Left lung (tissue), 10 donors: ENCODE data around the gene TSFM. TPM values are rescaled to one million over a fixed set of nuclear protein-coding genes. Genes with fewer than 3 reads are reported as not detected.
A peak's percentile ranks its signal among the peaks of the same experiment; 100 is the strongest.

ENCODE experiments used
- ATAC-seq: fragments of 200-7000 bp; cut with Tn5 transposase; one replicate; pipeline ENCODE4 v1.9.1; 2020; ENCODE audit warnings: moderate library complexity
- DNase-seq, 4 donors: peaks; one replicate each; pipeline ENCODE4 v3.0.0-alpha.2; 2013 to 2020
- H3K27ac ChIP-seq, 2 donors: fragments of 200-600 bp; sonication (generic) in 1 of 2; one replicate each; pipeline versions ENCODE4 v1.5.0 to v1.8.0; 2020 to 2021
- H3K27me3 ChIP-seq, 2 donors: fragments of 200-600 bp; sonication (generic) in 1 of 2; one replicate each; pipeline versions ENCODE4 v1.5.0 to v1.8.0; 2020 to 2021
- H3K36me3 ChIP-seq, 2 donors: fragments of 200-600 bp; sonication (generic) in 1 of 2; one replicate each; pipeline versions ENCODE4 v1.5.0 to v1.8.0; 2020 to 2021
- H3K4me1 ChIP-seq, 2 donors: fragments of 200-600 bp; one replicate each; pipeline ENCODE4 v1.8.0; 2021
- H3K4me3 ChIP-seq, 2 donors: fragments of 200-600 bp; sonication (generic) in 1 of 2; one replicate each; pipeline versions ENCODE4 v1.5.0 to v1.8.0; 2020 to 2021; ENCODE audit warnings: mild to moderate bottlenecking in 1 of 2
- H3K9me3 ChIP-seq, 2 donors: fragments of 200-600 bp; sonication (generic) in 1 of 2; one replicate each; pipeline versions ENCODE4 v1.5.0 to v1.8.0; 2020 to 2021
- CTCF ChIP-seq, 2 donors: fragments of 200-600 bp; sonication (generic) in 1 of 2; IDR thresholded peaks; one replicate each; pipeline versions ENCODE4 v1.5.0 to v1.8.0; 2021; ENCODE audit warnings: antibody characterized with exemption in 2 of 2
- intact Hi-C, 2 donors: fragments of 100-400 bp; cut with DNase I; formaldehyde crosslinking; loops; one replicate each; pipeline versions ENCODE4 v1.11.2 to v1.14.2; 2022
- polyA plus RNA-seq, 6 donors: library from polyadenylated mRNA; unstranded; fragments of 120-200 nt; gene quantifications; one replicate each; pipeline ENCODE4 v1.2.1, GENCODE V29; 2013; ENCODE audit not compliant: insufficient read length in 6 of 6
- total RNA-seq, 2 donors: library from RNA; stranded (reverse); fragmentation: NEBNext Ultra II Directional; extraction: Animal tissue kit (Norgen Biotek cat#: 25700); gene quantifications; one replicate each; pipeline ENCODE4 v1.2.1, GENCODE V29; 2021
- donor health status: DM: no; HTN: yes; CAD: no.
- donor health status: DM: no; HTN: no; CAD: no.

TSFM gene
- total and polyA plus RNA-seq, 8 donors: 25.6 to 35.3 (median 30.7) TPM

- Histone ChIP-seq H3K27me3 (peaks cover 24 to 51% of the 10 kb centered on the region in 2 donors), H3K36me3 (peaks cover 0 to 20% of the 10 kb centered on the region in 2 donors), H3K27ac (no peak overlapping the region), H3K4me1 (peaks cover 23 to 32% of the 10 kb centered on the region in 2 donors), H3K9me3 (no peaks in the 10 kb centered on the region), H3K4me3 (no peak overlapping the region)
- ATAC-seq (no peak), DNase-seq (no peak)
- no peak for TF ChIP-seq CTCF (IDR thresholded peaks at IDR 0.05)
- intact Hi-C loops: no loop called here
Observed at GRCh38 chr12:57762463-57762862, 20.1 kb upstream of the TSFM start.

GRCh38 chr12:57763881-57764661 lies 18.5 kb upstream of the TSFM start:
- H3K9me3 ChIP-seq: no peaks in the 10 kb centered on the region
- H3K4me3 ChIP-seq: peak overlapping the region in 1 of 2 donors; percentile 45
- H3K27me3 ChIP-seq: peaks cover 24 to 55% of the 10 kb centered on the region in 2 donors
- intact Hi-C loops: no loop called here
- H3K36me3 ChIP-seq: peaks cover 0 to 14% of the 10 kb centered on the region in 2 donors
- DNase-seq: no peak
- H3K27ac ChIP-seq: no peak overlapping the region
- H3K4me1 ChIP-seq: peaks cover 23 to 32% of the 10 kb centered on the region in 2 donors
- TF ChIP-seq CTCF (IDR thresholded peaks at IDR 0.05): no peak
- no peak for ATAC-seq

- intact Hi-C loops: no loop called here
- TF ChIP-seq CTCF (IDR thresholded peaks at IDR 0.05): no peak
- Histone ChIP-seq H3K4me3 (peak overlapping the region; percentile 38 to 45), H3K27me3 (peaks cover 24 to 55% of the 10 kb centered on the region in 2 donors), H3K36me3 (peaks cover 0 to 17% of the 10 kb centered on the region in 2 donors), H3K27ac (no peak overlapping the region), H3K9me3 (no peaks in the 10 kb centered on the region), H3K4me1 (peaks cover 23 to 32% of the 10 kb centered on the region in 2 donors)
- no peak for DNase-seq
- peak; percentile 24 for ATAC-seq
Observed at GRCh38 chr12:57764662-57765002, 18.0 kb upstream of the TSFM start.

- intact Hi-C loops: no loop called here
- TF ChIP-seq CTCF (IDR thresholded peaks at IDR 0.05): peak in 1 of 2 donors; percentile 15
- no peak overlapping the region for H3K27ac ChIP-seq
- peak overlapping the region; percentile 38 to 45 for H3K4me3 ChIP-seq
- H3K27me3 ChIP-seq: peaks cover 24 to 55% of the 10 kb centered on the region in 2 donors
- H3K9me3 ChIP-seq: no peaks in the 10 kb centered on the region
- ATAC-seq: peak; percentile 60
- H3K4me1 ChIP-seq: peaks cover 23 to 32% of the 10 kb centered on the region in 2 donors
- peak in 1 of 4 donors; percentile 86 for DNase-seq
- peaks cover 0 to 22% of the 10 kb centered on the region in 2 donors for H3K36me3 ChIP-seq
Observed at GRCh38 chr12:57765003-57765697, 17.4 kb upstream of the TSFM start.
